Epidermal melanocyte (primary cell): ENCODE measurements around the gene CD6.

Experiments used
- DNase-seq: peaks from one replicate; pipeline ENCODE4 v3.0.0; 2011; ENCODE audit warnings: low spot score; ENCODE audit not compliant: insufficient read length

Gene CD6

GRCh38 chr11:61024938-61025820 is 53.7 kb downstream of the CD6 start:
- DNase-seq, result no peak

DNA sequence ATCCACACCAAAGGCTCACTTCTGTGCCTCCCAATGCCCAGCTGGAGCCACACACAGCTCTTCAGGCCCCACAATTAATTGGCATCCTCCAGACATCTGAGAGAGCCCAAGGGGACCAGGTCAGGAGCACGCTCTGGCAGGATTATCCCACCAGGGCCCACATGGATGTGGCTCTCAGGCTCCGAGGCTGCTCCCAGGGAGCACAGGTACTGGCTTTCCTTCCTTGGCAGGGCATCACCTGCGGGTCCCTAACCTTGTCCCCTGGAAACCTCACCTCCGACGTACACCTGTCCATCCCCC is 54.3 kb downstream of the CD6 start:
- no peak for DNase-seq

DNA sequence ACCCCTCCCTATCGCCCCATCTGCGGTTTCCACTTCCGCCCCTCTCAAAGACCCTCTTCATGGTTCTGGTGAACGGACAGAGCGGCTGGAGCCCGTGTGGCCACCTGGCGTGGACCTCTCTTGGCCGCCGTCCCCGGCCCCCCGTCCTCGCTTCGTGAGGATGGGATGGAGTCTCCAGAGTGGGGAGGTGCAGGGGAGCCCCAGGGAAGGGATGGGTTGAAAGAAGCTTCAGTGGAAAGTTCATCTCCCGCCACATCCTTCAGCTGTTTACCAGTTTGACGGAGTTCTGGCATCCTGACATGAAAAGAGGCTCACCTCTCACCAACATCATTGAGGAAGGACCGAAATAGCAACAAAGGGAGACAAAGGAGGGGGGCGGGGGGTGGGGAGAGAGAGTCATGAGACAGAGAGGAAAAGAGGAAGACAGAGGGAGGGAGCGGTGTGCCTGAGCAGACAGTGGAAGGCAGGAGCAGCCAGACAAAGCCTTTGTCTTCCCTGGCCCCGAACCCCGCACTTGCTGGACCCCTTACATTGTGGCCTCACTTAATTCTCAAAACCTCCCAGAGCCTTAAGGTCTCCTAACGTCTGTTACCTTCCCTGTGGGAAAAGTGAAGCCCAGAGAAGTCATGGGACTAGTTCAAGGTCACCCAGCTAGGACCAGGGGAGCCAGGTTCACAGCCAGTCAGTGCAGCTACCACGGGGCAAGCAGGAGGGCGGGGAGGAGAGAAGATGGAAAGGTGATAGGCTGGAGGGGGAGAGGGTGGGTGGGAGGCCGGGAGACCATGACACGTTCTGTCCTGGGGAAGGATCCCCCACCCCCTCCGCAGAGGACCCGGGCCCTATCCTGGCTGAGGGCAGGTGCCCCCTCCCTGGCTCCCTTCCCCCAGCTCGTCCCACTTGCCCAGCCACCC is 54.9 kb downstream of the CD6 start:
- DNase-seq, result no peak

GRCh38 chr11:61027141-61027840 is 55.8 kb downstream of the CD6 start:
- DNase-seq, result no peak

DNA sequence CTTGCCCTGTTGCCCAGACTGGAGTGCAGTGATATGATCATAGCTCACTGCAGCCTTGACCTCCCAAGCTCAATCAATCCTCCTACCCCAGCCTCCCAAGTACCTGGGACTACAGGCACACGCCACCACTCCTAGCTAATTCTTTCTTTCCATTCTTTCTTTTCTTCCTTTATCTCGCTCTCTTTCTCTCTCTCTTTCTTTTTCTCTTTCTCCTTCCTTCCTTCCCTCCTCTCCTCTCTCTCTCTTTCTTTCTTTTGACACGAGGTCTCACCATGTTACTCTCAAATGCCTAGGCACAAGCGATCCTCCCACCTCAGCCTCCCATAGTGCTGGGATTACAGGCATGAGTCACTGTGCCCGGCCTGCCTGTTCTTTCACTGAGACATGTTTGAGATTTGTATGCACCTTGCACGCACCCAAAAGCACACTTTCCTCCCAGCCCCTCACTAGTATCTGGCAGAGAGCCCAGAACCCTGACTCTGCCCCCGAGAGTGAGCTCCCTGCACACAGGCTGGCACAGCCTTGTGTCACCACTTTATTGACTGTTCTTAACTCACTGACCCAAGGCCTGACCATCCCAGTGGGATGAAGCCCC is 56.8 kb downstream of the CD6 start:
- no peak for DNase-seq

GRCh38 chr11:61032824-61033223 is 61.3 kb downstream of the CD6 start:
- no peak for DNase-seq

GRCh38 chr11:61033417-61033816 is 61.9 kb downstream of the CD6 start:
- no peak for DNase-seq

- DNase-seq, result no peak
Measured at GRCh38 chr11:61034111-61034510, 62.6 kb downstream of the CD6 start.

DNA sequence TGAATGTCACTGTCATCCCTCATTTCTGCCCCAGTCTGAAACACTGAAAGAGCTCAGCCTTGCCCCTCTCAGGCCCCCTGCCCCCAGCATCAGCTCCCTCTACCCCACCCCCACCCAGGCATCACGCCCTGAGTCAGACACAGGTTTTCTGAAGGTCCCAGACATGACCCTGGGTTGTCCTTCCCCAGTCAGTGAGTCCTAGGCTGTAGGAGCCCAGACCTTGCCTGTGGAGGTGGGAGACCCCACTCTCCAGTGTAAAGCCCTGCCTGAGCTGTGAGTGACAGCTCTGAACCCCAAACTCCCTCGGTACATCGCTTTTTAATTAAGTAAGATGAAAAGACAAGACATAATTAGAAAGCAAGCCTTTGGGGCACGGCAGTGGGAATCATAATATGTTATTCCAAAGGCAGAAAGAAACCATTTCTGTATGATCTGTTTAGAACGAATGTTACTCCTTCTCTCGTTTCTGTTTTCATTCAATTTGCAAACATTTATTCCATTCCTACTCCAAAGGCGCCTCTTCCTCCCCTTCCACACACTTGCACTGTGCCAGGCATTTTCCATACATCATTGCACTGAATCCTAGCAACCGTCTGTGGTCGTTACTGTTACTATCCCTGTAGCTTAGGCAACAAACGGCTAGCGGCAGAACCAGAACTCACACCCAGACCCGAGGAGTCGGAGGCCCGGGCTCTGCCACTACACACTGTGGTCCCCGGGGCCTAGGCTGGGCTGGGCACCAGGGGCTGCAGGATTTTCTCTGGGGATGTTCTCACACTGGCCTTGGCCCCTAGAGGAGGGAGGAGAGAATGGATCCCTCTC is 63.4 kb downstream of the CD6 start:
- DNase-seq, result no peak

DNA sequence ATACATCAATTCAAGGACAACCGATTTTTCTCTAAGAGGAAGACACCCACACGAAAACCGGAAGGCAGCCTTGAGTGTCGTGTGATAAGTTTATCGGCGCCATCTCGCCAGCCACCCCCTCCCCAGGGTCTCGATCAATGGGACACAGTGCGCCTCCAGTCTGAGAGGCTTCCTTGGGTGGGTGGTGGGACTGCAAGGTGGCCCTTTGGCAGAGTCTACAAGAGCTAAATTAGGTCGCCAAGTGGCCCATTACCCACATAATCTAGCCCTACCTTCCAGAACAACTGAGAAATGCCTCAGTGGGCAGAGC is 64.0 kb downstream of the CD6 start:
- DNase-seq, result no peak

GRCh38 chr11:61037441-61038093 is 66.1 kb downstream of the CD6 start:
- DNase-seq, result no peak

DNA sequence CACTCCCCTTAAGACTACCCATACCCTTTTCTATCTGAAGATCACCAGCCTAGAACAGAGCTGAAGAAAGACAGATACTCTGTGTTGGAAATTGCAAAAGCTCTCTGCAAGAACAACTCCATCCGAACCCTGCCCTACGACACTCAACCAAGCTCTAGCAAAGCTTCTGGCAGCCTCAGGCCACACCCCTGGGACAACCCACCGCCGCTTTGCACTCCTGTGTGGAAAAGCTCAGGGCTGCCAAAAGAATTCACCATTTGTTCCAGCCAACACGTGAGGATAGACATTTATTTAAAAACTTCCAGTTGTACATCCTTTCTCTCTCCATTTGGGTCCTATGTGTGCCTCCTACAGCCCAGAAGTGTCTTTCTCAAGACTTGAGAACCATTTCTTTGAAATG is 68.4 kb downstream of the CD6 start:
- no peak for DNase-seq

DNA sequence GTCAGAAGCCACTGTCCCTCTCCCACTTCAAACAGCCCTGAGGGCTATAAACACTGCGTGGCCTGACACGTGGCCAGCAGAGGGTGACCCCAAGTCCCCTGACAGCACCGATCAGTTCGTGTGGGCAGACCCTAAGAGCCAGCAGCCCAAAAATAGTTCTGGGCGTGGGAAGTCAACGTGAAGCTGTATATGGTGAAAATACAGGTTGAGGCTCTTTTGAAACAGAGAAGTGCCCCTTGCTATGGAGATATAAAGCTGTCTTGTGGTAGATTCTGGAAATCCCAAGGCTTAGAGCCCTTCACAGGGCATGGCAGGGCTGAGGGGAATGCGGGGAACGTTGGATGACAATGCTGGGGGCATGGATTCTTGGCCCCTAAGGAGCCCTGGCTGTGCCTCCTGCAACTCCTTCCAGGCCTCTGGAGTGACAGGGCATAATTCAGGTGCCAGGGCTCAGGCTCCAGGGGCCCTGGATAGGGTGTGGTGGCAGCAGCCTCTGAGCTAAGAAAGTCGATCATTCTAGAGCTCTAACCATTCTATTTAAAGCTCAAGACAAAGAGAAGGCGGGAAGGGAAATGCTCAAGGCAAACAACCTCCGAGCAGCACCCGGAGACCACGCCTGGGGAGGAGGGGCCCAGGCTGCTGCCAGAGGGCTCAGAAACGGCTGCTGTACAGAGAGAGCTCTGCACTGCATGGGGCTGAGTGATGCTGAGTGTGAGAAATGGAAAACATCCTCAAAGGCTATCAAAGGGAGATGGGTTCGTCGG is 70.5 kb downstream of the CD6 start:
- no peak for DNase-seq

- DNase-seq, result no peak
Measured at GRCh38 chr11:61042537-61042936, 71.1 kb downstream of the CD6 start.

DNA sequence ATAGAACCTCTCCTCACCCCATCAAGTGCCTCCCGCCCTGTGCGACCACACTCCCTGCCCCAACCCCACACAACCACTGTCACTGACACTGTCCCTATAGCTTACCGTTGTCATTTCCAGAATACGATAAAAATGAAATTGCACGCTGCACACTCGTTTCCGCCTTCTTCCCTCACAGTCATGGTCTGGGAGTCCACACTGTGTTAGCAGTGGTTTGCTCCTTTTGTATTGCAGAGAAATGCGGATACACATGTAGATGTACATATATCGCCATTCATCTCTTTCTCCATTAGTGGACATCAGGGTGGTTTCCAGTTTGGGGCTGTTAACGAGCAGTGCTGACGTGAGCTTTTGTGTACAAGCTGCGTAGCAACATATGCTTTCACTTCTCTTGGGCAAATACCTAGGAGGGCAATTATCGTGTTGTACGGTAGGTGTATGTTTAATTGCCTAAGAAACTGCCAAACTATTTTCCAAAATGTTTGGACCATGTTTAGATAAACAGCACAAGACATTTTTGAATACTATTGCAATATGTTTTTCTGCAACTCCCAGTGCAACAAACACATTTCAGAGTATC is 71.6 kb downstream of the CD6 start:
- DNase-seq, result no peak

DNA sequence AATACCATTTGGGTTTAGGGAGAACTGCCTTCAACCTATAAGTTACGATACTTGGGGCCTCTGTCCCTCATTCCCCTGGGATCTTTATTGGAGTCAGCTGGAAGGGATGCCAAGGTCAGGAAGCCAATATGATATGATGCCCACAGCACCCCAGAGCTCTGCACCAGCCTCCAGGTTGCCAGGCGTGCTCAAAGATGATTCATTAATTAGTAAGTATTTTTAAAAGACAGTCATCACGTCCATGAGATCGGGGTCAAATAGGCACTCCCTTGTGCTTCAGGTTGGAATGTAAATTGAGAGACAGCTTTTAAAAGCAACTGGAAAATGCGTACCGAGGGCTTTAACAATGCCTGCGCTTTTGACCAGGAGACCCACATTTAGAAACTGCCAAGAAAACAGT is 73.8 kb downstream of the CD6 start:
- DNase-seq, result no peak

GRCh38 chr11:61046833-61047232 is 75.4 kb downstream of the CD6 start:
- no peak for DNase-seq

DNA sequence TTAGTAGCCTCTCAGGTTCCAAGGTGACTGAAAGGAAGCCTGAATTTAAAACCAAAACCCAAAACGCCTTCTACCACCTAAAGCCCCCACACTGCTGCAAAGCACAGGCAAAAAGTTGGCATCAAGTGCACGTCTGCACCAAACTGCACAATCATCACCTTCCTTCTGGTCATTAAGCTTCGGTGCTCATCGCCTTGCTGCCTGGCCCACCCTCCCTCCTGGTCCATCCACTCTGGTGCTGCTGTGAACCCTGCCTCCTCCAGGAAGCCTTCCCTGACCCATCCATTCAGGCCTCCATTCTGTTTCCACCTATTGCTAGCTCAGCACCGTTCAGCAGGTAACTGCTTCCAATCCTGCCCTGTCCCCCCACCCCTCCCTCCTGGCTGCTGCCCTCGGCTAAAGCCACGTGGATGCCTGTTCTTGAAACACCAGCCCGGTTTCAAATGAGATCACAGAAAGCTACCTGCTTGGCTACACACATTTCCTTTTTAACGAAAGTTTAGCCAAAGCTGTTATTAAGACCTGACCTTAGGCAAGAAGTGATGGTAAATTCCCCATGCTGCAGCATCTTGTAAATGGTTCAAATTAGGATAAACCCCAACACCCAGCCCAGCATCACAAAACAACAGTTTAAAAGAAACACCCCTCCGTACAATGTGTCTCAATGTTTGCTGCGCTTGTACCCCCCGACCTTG is 77.0 kb downstream of the CD6 start:
- DNase-seq, result no peak

GRCh38 chr11:61049063-61049377 is 77.5 kb downstream of the CD6 start:
- no peak for DNase-seq
